Calu3 (cell line): ENCODE data around the gene MAD1L1. TPM values are rescaled to one million over a fixed set of nuclear protein-coding genes. Genes with fewer than 3 reads are reported as not detected.

ENCODE experiments used
- BruUV-seq: library from RNA; stranded (reverse); fragments of 400-500 nt; replicated peaks from 2 replicates; lab custom pipeline; 2021; lab: Mats Ljungman, UMichigan
- CTCF ChIA-PET: fragments of 300-600 bp; sonication (Branson Sonifier 250); formaldehyde crosslinking; loops from one replicate; lab custom pipeline; 2022; ENCODE audit warnings: antibody characterized with exemption; lab: Charles Lee
- DNase-seq: peaks from one replicate; pipeline ENCODE4 v3.0.0; 2022
- H3K27ac Mint-ChIP-seq: one replicate; pipeline ENCODE4 v1.8.0; 2022; ENCODE audit warnings: mixed read lengths; ENCODE audit not compliant: unreplicated experiment
- H3K27me3 Mint-ChIP-seq: one replicate; pipeline ENCODE4 v1.8.0; 2022; ENCODE audit warnings: mixed read lengths; ENCODE audit not compliant: unreplicated experiment
- H3K36me3 Mint-ChIP-seq: one replicate; pipeline ENCODE4 v1.8.0; 2022; ENCODE audit warnings: mild to moderate bottlenecking, moderate library complexity, mixed read lengths; ENCODE audit not compliant: insufficient read depth, unreplicated experiment
- H3K4me1 Mint-ChIP-seq: one replicate; pipeline ENCODE4 v1.8.0; 2022; ENCODE audit warnings: mild to moderate bottlenecking, low read depth, mixed read lengths; ENCODE audit not compliant: unreplicated experiment
- H3K4me3 Mint-ChIP-seq: one replicate; pipeline ENCODE4 v1.8.0; 2022; ENCODE audit warnings: mild to moderate bottlenecking, low read depth, moderate library complexity, mixed read lengths; ENCODE audit not compliant: unreplicated experiment
- H3K9me3 Mint-ChIP-seq: one replicate; pipeline ENCODE4 v1.8.0; 2022; ENCODE audit warnings: low read depth, mixed read lengths; ENCODE audit not compliant: unreplicated experiment
- intact Hi-C: fragments of 100-400 bp; cut with micrococcal nuclease; formaldehyde crosslinking; loops from one replicate; pipeline ENCODE4 v1.10.0; 2022; ENCODE audit not compliant: unreplicated experiment
- total RNA-seq: library from RNA; stranded (reverse); gene quantifications from 2 replicates; pipeline ENCODE4 v1.2.3, GENCODE V29; 2022
- TF ChIP-seq, protein P1 (sequence below): fragments of 200-600 bp; IDR thresholded peaks from one replicate; pipeline ENCODE4 v1.8.0; 2022; ENCODE audit warnings: antibody characterized with exemption; ENCODE audit not compliant: unreplicated experiment

MAD1L1 gene
- total RNA-seq, 1 experiment from 2014 or later: 86.0 TPM

DNA sequence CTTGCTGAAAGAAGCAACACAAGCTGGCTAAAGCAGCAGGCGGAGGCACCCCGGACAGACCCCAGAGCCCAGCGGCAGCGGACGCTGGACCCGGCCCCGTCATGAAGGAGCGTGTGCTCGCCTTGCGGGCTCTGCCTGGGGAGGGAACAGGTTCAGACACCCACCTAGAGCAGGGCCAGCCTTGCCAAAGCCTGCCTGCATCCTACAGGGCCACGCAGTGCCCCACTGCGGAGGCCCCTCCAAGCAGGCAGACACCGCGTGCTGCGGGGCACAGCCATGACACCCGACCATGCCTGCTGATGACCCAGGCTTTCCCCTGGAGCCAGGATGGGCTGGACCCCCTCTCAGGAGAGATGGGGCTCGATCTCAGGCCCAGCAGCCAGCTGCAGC is 91.7 kb downstream of the MAD1L1 start:
- Mint-ChIP-seq H3K27me3 (no peaks in the 10 kb centered on the region), H3K4me1 (no peaks in the 10 kb centered on the region), H3K36me3 (peaks cover 7% of the 10 kb centered on the region), H3K27ac (no peak overlapping the region), H3K9me3 (no peaks in the 10 kb centered on the region), H3K4me3 (no peak overlapping the region)
- no TSS peak for BruUV-seq
- CTCF ChIA-PET: no interaction called here
- intact Hi-C loops: no loop called here
- DNase-seq: no peak
- TF ChIP-seq, protein P1, sequence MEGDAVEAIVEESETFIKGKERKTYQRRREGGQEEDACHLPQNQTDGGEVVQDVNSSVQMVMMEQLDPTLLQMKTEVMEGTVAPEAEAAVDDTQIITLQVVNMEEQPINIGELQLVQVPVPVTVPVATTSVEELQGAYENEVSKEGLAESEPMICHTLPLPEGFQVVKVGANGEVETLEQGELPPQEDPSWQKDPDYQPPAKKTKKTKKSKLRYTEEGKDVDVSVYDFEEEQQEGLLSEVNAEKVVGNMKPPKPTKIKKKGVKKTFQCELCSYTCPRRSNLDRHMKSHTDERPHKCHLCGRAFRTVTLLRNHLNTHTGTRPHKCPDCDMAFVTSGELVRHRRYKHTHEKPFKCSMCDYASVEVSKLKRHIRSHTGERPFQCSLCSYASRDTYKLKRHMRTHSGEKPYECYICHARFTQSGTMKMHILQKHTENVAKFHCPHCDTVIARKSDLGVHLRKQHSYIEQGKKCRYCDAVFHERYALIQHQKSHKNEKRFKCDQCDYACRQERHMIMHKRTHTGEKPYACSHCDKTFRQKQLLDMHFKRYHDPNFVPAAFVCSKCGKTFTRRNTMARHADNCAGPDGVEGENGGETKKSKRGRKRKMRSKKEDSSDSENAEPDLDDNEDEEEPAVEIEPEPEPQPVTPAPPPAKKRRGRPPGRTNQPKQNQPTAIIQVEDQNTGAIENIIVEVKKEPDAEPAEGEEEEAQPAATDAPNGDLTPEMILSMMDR: no peak

DNA sequence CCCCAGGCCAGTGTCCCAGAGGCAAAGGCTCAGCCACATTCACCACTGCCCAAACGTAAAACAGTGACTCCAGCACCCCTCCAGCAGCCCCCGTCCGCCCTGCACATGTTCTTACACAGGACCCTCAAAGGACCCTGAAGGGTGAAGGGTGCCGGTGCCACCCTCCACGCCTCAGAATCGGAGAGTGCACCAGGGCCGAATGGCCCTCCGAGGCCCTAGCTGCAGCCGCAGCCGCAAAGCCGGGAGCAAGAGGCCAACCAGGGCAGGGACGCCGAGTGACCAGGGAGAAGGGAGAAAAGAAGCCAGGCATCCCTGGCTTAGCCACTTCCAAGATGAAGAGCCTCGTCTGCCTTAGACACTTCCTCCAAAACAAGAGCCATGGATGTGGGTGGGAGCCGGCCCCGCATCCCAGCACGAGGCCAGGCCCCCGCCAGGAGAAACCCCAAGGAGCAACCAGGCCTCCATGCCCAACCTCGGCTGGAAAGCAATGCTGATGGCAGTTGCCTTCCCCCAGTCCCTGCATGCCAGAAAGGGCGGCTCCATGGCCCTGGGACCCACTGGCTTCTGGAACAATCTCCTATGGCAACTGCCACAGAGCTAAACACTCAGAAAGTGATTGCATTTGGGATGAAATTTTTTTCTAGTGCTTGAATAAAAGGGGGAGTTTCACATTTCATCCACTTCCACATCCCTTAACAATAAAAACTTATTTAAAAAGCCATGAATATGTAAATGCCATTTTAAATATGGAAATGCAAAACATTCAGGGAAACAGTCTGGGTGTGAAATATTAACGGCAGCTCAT is 92.3 kb downstream of the MAD1L1 start:
- DNase-seq: no peak
- no TSS peak for BruUV-seq
- intact Hi-C loops: no loop called here
- TF ChIP-seq, protein P1: no peak
- no peak overlapping the region for H3K27ac Mint-ChIP-seq
- no peak overlapping the region for H3K4me3 Mint-ChIP-seq
- no peaks in the 10 kb centered on the region for H3K9me3 Mint-ChIP-seq
- no peaks in the 10 kb centered on the region for H3K27me3 Mint-ChIP-seq
- H3K4me1 Mint-ChIP-seq: no peaks in the 10 kb centered on the region
- peaks cover 6% of the 10 kb centered on the region for H3K36me3 Mint-ChIP-seq
- CTCF ChIA-PET: no interaction called here

DNA sequence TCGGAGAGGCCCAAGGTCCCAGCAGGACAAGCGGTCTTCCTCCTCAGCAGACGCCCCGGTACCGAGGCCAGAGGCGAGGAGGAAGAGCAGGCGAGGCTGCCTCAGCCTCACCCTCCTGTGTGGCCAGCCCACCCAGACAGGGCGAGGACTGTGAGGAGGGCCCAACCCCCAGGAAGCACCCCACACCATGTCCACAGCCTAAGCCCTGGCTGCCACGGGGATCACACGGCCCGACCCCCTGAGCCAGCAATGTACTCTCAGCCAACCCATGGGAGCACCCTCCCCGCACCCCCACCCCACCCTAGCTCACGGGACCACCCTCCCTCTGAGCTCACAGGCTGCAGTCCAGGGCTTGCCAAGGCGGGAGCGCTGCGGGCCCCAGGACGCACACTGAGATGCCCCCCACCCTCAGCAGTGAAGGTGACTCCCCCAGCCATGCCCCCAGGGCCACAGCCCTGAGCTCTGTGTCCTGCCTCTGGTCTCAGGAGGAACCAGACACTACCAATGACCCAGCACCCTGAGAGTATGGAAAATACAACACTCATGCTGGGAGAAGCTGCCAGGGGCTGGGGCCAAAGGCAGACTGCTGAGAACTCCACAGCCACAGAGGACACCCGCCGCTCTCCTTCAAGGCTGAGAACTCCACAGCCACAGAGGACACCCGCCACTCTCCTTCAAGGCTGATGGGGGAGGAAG is 93.6 kb downstream of the MAD1L1 start:
- no peak for DNase-seq
- H3K9me3 Mint-ChIP-seq: no peaks in the 10 kb centered on the region
- TF ChIP-seq, protein P1: no peak
- CTCF ChIA-PET: interaction anchor here (0.7 kb wide), 1 partner anchor 68 kb away, joined by 6 read pairs; no protein-coding TSS in a partner anchor
- H3K36me3 Mint-ChIP-seq: no peaks in the 10 kb centered on the region
- H3K27me3 Mint-ChIP-seq: no peaks in the 10 kb centered on the region
- no TSS peak for BruUV-seq
- H3K4me3 Mint-ChIP-seq: no peak overlapping the region
- intact Hi-C loops: no loop called here
- H3K4me1 Mint-ChIP-seq: no peaks in the 10 kb centered on the region
- no peak overlapping the region for H3K27ac Mint-ChIP-seq

DNA sequence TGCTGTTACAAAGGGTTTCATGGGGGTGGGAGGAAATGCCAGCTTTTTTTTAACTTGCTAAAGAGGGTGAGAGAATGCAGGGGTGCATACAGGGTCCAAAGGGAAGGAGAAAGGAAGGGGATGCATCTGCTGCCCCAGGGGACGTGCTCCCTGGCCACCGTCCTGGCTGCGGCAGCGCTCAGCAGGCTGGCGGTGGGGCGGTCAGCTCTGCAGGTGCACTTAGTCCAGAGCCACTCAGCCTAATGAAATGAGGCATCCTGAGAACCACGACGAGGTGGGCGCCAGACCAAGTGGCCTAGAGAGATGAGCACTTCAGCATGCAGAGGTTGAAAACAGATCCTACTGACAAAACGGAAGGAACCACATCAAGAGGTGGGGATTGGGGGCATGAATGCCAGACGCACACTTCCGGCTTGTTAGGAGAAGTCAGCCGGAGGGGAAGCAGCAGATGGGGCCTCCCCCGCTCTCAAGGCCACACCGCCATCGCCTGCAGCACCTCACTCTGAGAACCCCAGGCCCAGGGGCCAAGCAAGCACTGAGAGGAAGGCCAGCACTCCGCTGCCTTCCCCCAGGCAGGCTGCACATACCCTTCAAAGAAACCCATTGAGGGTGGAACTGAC is 94.5 kb downstream of the MAD1L1 start:
- H3K27ac Mint-ChIP-seq: no peak overlapping the region
- CTCF ChIA-PET: no interaction called here
- BruUV-seq: no TSS peak

More for the DNA sequence above, 94.5 kb downstream of the MAD1L1 start:
- H3K4me1 Mint-ChIP-seq: no peaks in the 10 kb centered on the region
- H3K27me3 Mint-ChIP-seq: no peaks in the 10 kb centered on the region
- DNase-seq: no peak
- TF ChIP-seq, protein P1: no peak
- H3K9me3 Mint-ChIP-seq: no peaks in the 10 kb centered on the region
- intact Hi-C loops: no loop called here
- no peak overlapping the region for H3K4me3 Mint-ChIP-seq
- H3K36me3 Mint-ChIP-seq: no peaks in the 10 kb centered on the region
